Retinal pigment epithelial cell (primary cell): ENCODE measurements around the gene PDS5B.

Source experiments
- DNase-seq: peaks from one replicate; pipeline ENCODE4 v3.0.0-alpha.2; 2010; ENCODE audit warnings: low read depth
- H3K4me3 ChIP-seq: 2 replicates; pipeline ENCODE4 v1.5.1; 2011; ENCODE audit warnings: mild to moderate bottlenecking, low read length, control low read depth, moderate library complexity
- CTCF ChIP-seq: conservative IDR thresholded peaks from 2 replicates; pipeline ENCODE4 v1.5.1; 2011; ENCODE audit warnings: low read depth, low read length, control low read depth, inconsistent platforms

PDS5B gene

DNA sequence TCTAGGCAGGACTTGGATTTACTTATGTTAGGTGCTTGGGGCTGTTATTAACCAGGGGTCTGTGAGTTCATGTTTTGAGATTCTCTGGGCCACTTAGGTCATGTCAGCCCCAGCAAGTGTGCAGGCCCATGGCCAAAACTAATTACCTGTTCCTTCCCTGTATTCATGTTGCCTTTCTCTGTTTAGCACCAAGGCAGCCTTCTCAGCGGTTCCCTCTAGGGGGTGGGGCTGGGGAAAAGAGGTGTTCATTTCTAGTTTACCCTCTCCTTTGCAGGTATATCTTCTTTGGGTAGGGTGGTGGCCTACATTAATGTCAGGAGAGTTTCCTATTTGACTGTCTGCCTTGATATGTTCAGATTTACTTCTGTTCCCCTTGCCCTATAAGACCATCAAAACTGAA, 61.7 kb downstream of the PDS5B start:
- no peak for TF ChIP-seq CTCF
- no peak for DNase-seq
- no peak overlapping the region for H3K4me3 ChIP-seq

DNA sequence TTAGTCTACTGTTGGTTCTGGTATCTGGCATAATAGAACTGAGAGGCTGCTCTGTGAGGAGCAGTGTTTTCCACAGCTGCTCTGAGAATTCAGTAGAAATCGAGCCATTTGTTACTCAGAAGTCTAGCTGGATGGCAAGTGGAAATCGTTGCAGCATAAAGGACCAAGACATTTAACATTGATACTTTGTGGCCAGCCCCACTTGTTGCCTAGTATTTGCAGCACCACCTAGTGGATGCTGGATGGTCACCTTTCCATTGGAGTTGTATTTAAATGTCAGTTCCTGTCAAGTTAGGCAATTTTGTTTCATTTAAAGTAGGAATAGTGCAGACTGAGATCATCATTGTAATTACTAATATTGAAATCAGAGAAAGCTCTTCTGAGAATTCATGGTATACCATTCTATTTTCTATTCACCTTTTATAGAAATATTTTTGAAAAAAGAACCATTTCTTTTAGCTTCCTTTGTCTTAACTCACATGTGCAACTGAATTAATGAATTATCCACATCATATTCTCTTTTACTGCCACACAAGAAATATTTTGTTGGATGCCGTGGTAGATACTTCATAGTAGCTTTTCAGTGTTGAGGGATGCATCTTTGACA, 64.6 kb downstream of the PDS5B start:
- H3K4me3 ChIP-seq = no peak overlapping the region
- TF ChIP-seq CTCF = peak; percentile 82
- peak; percentile 37 for DNase-seq

GRCh38 chr13:32657309-32657708, 71.1 kb downstream of the PDS5B start:
- no peak overlapping the region for H3K4me3 ChIP-seq
- DNase-seq = no peak
- no peak for TF ChIP-seq CTCF

DNA sequence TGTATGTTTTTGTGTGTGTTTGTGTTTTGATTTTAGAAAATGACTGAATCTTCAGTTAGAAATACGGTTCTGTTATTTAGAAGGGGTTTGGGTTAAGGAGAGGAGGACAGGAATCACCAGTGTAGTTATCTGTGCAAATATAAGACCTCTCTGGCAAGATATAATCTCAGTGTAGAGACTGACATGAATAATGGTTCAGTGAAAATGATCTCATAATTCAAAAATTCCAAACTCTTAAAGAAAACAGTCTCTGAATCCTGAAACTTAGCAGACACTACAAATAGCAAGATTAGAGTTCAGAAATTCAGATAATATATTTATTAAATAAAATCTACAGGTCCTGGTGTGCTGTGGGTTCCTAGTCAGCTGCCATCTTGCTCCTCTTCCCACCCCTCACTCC, 73.5 kb downstream of the PDS5B start:
- TF ChIP-seq CTCF = no peak
- no peak overlapping the region for H3K4me3 ChIP-seq
- DNase-seq = no peak

DNA sequence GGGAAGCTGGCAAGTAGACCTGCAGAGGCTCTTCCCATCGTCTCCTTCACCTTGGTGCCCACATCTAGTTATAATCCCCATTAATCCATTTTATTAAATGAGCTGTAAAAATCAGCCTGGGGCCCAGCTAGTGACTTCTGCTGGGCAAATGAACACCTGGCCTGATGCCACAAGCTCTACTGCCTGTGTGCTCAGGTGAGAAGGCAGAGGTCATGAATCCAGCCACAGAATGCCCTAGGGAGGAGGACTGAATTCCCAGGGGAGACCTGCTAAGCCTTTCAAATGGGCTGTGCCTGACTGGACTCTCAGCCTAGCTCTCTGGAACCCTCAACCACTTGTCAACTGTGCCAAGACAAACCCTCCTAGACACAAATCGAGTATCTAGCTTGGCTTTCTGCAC, 74.0 kb downstream of the PDS5B start:
- H3K4me3 ChIP-seq = no peak overlapping the region
- TF ChIP-seq CTCF = no peak
- DNase-seq = no peak

DNA sequence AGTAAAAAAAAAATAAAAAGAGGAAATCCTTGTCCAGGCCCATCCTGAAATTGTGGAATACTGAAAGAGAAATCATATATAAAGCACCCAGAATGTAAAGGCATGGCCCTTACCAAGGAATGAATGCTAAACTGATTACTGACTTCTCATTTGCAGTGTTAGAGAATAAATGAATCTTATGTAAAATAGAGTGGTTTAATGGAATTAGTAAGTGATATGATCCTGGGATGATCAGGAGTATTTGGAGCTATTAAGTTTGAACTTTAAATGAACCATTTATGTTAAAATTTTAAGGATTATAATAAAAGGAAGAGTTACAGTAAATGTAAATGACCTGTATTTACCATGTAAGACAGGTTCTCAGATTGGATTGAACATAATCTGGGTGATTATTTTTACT, 75.4 kb downstream of the PDS5B start:
- TF ChIP-seq CTCF = no peak

DNA sequence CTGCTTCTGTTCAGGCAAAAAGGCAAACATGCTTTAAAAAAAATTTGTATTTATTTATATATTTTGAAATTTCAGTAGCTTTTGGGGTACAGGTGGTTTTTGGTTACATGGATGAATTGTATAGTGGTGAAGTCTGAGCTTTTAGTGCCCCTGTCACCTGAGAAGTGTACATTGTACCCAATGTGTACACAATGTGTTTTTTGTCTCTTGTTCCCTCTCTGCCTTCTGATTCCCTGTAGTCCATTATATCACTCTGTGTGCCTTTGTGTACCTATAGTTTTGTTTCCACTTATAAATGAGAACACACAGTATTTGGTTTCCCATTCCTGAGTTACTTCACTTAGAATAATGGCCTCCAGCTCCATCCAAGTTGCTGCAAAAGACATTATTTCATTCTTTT, 77.4 kb downstream of the PDS5B start:
- TF ChIP-seq CTCF = no peak
- DNase-seq = no peak
- no peak overlapping the region for H3K4me3 ChIP-seq

More for the DNA sequence above, 75.4 kb downstream of the PDS5B start:
- DNase-seq = no peak
- H3K4me3 ChIP-seq = no peak overlapping the region
